PC-9 (cell line): Measurements from ENCODE around the gene MS4A10.

Source experiments
- EZH2 ChIP-seq: fragments of 200-600 bp; sonication (generic); IDR thresholded peaks from 2 replicates; pipeline ENCODE4 v1.8.0; 2017; ENCODE audit warnings: antibody characterized with exemption, low read depth
- TF ChIP-seq, protein P1 (sequence below): fragments of 200-600 bp; sonication (generic); conservative IDR thresholded peaks from 2 replicates; pipeline ENCODE4 v1.6.1; 2017; ENCODE audit warnings: mixed run types, antibody characterized with exemption, mild to moderate bottlenecking, moderate library complexity

DNA sequence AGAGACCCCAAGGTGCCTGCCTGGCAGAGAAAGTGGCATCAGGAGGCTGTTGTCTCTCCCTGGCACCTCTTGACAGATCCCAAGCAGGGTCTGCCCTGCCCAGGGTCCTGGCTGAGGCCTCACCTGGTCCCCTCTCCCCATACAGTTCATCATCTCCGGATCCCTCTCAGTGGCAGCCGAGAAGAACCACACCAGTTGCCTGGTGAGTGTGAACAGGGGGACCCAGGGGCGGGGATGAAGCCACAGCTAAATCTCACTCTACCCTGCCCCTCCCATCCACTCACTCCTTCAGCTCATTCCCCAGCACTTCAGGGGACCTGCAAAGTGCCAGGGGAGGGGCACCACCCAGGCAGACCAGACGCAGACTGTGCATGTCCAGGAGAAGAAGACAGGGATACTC, 14.0 kb upstream of the MS4A10 start:
- TF ChIP-seq, protein P1, sequence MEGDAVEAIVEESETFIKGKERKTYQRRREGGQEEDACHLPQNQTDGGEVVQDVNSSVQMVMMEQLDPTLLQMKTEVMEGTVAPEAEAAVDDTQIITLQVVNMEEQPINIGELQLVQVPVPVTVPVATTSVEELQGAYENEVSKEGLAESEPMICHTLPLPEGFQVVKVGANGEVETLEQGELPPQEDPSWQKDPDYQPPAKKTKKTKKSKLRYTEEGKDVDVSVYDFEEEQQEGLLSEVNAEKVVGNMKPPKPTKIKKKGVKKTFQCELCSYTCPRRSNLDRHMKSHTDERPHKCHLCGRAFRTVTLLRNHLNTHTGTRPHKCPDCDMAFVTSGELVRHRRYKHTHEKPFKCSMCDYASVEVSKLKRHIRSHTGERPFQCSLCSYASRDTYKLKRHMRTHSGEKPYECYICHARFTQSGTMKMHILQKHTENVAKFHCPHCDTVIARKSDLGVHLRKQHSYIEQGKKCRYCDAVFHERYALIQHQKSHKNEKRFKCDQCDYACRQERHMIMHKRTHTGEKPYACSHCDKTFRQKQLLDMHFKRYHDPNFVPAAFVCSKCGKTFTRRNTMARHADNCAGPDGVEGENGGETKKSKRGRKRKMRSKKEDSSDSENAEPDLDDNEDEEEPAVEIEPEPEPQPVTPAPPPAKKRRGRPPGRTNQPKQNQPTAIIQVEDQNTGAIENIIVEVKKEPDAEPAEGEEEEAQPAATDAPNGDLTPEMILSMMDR, result no peak
- TF ChIP-seq EZH2, result no peak
